ENCODE measurements around the gene MTCL3.

MTCL3 gene

DNA sequence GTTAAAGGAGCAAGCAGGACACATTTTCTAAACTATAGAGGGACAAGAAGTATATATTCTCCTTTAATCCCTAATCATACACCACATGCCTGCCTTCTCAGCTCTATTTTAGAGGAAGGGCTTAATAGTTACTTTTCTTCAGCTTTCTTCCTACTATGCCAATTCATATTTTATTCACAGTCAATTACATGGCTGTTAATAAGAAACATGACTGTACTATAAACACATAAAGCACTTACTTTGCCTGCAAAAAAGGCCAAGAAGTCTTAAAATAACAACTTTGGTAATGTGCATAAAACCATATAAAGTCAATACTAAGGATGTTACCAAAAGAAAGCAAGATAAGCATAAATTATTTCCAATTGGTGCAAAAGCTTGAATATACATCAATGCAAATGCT, 66.3 kb downstream of the MTCL3 start:
- Histone ChIP-seq H3K9me3 (replicated peaks) (no peaks in the 10 kb centered on the region), H3K4me1 (no peaks in the 10 kb centered on the region), H3K27me3 (ENCODE audit: low read depth) (no peaks in the 10 kb centered on the region), H3K36me3 (peaks cover 13% of the 10 kb centered on the region), H3K27ac (replicated peaks) (no peak overlapping the region), H3K4me3 (no peak overlapping the region)
- no peak for DNase-seq
- intact Hi-C loops (cut with micrococcal nuclease): no loop called here
- TF ChIP-seq, protein P1, sequence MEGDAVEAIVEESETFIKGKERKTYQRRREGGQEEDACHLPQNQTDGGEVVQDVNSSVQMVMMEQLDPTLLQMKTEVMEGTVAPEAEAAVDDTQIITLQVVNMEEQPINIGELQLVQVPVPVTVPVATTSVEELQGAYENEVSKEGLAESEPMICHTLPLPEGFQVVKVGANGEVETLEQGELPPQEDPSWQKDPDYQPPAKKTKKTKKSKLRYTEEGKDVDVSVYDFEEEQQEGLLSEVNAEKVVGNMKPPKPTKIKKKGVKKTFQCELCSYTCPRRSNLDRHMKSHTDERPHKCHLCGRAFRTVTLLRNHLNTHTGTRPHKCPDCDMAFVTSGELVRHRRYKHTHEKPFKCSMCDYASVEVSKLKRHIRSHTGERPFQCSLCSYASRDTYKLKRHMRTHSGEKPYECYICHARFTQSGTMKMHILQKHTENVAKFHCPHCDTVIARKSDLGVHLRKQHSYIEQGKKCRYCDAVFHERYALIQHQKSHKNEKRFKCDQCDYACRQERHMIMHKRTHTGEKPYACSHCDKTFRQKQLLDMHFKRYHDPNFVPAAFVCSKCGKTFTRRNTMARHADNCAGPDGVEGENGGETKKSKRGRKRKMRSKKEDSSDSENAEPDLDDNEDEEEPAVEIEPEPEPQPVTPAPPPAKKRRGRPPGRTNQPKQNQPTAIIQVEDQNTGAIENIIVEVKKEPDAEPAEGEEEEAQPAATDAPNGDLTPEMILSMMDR (IDR thresholded peaks at IDR 0.05; ENCODE audit: borderline replicate concordance): no peak

DNA sequence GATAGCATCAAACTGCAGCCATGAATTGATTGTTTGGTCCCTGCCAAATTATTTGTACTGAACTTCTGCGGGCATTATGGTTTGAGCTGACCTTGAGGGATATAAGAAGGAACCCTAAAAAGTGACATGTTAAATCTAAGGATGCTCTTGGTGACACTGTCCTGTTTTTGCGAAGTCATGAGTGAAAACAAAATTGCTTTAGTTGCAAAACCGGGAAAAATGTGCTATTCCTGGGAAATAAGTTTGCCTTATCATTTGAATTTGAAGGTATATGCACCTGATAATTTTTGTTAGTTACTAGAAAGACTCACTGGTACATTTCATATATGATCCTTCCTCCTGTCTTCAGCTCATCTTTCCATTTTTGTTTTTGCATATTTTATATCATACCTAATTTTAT, 67.7 kb downstream of the MTCL3 start:
- H3K4me1 ChIP-seq: no peaks in the 10 kb centered on the region
- H3K27me3 ChIP-seq (ENCODE audit: low read depth): no peaks in the 10 kb centered on the region
- no peak overlapping the region for H3K4me3 ChIP-seq
- intact Hi-C loops (cut with micrococcal nuclease): no loop called here
- no peak overlapping the region for H3K27ac ChIP-seq (replicated peaks)
- no peak for DNase-seq
- peaks cover 18% of the 10 kb centered on the region for H3K36me3 ChIP-seq
- TF ChIP-seq, protein P1 (IDR thresholded peaks at IDR 0.05; ENCODE audit: borderline replicate concordance): no peak
- no peaks in the 10 kb centered on the region for H3K9me3 ChIP-seq (replicated peaks)

DNA sequence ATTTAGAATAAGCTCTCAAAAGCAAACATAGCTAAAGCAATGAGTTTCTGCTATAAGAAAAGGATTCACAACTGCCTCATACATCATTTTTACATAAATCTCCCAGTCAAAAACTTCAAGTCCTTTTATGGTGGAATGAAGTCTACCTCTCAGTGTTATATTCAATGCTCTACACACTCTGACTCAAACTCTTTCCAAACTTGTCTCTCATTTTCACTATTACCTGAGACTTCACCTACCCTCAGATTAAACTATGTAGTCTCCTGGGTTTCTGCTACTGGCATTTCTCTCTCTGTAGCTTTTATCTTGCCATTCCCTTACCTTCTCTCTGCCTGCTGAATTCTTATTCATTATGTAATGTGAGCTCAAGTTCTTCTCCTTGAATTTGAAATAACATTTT, 71.4 kb downstream of the MTCL3 start:
- intact Hi-C loops (cut with micrococcal nuclease): loop anchor here (10.0 kb wide), 1 partner anchor 143 kb away; no protein-coding TSS in a partner anchor
- Histone ChIP-seq H3K36me3 (peaks cover 24% of the 10 kb centered on the region), H3K4me1 (no peaks in the 10 kb centered on the region), H3K27ac (replicated peaks) (no peak overlapping the region), H3K4me3 (no peak overlapping the region), H3K9me3 (replicated peaks) (no peaks in the 10 kb centered on the region), H3K27me3 (ENCODE audit: low read depth) (no peaks in the 10 kb centered on the region)
- no peak for DNase-seq
- TF ChIP-seq, protein P1 (IDR thresholded peaks at IDR 0.05; ENCODE audit: borderline replicate concordance): no peak

DNA sequence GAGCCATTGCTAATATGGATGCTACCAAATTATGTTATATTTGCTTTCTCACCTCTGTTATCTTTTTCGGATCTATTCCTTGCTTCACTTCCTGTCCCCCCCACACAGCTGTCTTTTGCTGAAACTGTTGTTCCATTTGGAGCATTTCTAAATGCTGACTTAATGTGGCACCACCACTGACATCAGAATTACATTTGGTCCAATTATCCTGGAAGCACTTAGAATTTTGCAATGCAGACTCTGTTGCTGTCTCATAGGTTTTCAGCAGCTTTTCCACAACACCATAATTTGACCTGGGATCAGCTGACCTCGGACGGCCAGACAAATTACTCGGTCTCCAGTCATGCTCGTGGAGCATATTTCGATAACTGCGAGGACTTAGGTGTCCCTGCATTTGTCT, 72.8 kb downstream of the MTCL3 start:
- H3K9me3 ChIP-seq (replicated peaks): no peaks in the 10 kb centered on the region
- H3K4me1 ChIP-seq: no peaks in the 10 kb centered on the region
- no peak overlapping the region for H3K27ac ChIP-seq (replicated peaks)
- no peak for DNase-seq
- no peaks in the 10 kb centered on the region for H3K27me3 ChIP-seq (ENCODE audit: low read depth)
- intact Hi-C loops (cut with micrococcal nuclease): loop anchor here (10.0 kb wide), 1 partner anchor 142 kb away; no protein-coding TSS in a partner anchor
- peaks cover 30% of the 10 kb centered on the region for H3K36me3 ChIP-seq
- TF ChIP-seq, protein P1 (IDR thresholded peaks at IDR 0.05; ENCODE audit: borderline replicate concordance): no peak
- H3K4me3 ChIP-seq: no peak overlapping the region

DNA sequence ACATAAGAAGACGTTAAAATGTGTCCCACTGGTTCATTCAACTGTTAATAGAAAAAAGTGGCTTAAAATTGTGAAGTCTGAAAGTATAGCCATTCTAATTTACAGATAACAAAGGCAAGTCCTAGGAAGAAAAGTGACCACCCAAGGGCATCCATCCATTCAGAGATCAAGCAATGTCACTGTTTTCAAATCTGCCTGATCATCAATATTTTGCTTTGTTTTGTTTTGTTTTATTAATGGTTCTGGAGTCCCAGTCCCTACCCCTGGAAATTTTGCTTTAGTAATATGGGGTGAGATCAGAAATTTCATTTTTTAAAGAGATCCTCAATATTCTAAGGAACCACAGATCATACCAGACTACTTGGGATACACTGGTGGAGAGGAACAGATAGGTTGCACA, 77.3 kb downstream of the MTCL3 start:
- TF ChIP-seq, protein P1 (IDR thresholded peaks at IDR 0.05; ENCODE audit: borderline replicate concordance): no peak
- no peaks in the 10 kb centered on the region for H3K9me3 ChIP-seq (replicated peaks)
- no peak for DNase-seq
- no peak overlapping the region for H3K4me3 ChIP-seq
- H3K4me1 ChIP-seq: no peaks in the 10 kb centered on the region
- intact Hi-C loops (cut with micrococcal nuclease): loop anchor here (10.0 kb wide), 1 partner anchor 137 kb away; no protein-coding TSS in a partner anchor
- H3K36me3 ChIP-seq: peaks cover 15% of the 10 kb centered on the region
- H3K27me3 ChIP-seq (ENCODE audit: low read depth): no peaks in the 10 kb centered on the region
- H3K27ac ChIP-seq (replicated peaks): no peak overlapping the region

Data from left ventricle myocardium inferior (tissue), 1 donor.